T-helper 2 cell treated with Interferon-gamma antibody and Interleukin-4, amounts not matched to agents 5 μg/mL and 100 μg/mL, for 36 hours (primary cell): Measurements from ENCODE around the gene PGAP6.
"Not testable (repeated sequence)": the region's sequence is repeated elsewhere in the genome, so short reads cannot be mapped to it uniquely, and the experiment has no call there.

Experiments
- DNase-seq: peaks from one replicate; pipeline ENCODE4 v3.0.0; 2021; ENCODE audit warnings: low spot score
- H3K27ac Mint-ChIP-seq: one replicate; pipeline ENCODE4 v1.8.0; 2021; ENCODE audit warnings: mild to moderate bottlenecking, mixed read lengths
- H3K27me3 Mint-ChIP-seq: one replicate; pipeline ENCODE4 v1.8.0; 2021; ENCODE audit warnings: low read depth, mixed read lengths
- H3K36me3 Mint-ChIP-seq: one replicate; pipeline ENCODE4 v1.8.0; 2021; ENCODE audit warnings: low read depth, mixed read lengths
- H3K4me1 Mint-ChIP-seq: one replicate; pipeline ENCODE4 v1.8.0; 2021; ENCODE audit warnings: low read depth, mixed read lengths
- H3K4me3 Mint-ChIP-seq: one replicate; pipeline ENCODE4 v1.8.0; 2022; ENCODE audit warnings: mild to moderate bottlenecking, moderate library complexity, mixed read lengths
- H3K9me3 Mint-ChIP-seq: one replicate; pipeline ENCODE4 v1.8.0; 2021; ENCODE audit warnings: mixed read lengths

Gene PGAP6

GRCh38 chr16:333406-334094 lies 48.2 kb downstream of the PGAP6 start:
- H3K36me3 Mint-ChIP-seq = peaks cover 3% of the 10 kb centered on the region
- H3K27ac Mint-ChIP-seq = no peak overlapping the region
- peaks cover 28% of the 10 kb centered on the region for H3K4me1 Mint-ChIP-seq
- H3K27me3 Mint-ChIP-seq = no peaks in the 10 kb centered on the region
- no peak for DNase-seq
- H3K9me3 Mint-ChIP-seq = no peaks in the 10 kb centered on the region
- no peak overlapping the region for H3K4me3 Mint-ChIP-seq

- H3K27ac Mint-ChIP-seq, H3K4me3 Mint-ChIP-seq, DNase-seq, H3K9me3 Mint-ChIP-seq, H3K27me3 Mint-ChIP-seq, H3K36me3 Mint-ChIP-seq: not testable (repeated sequence)
- H3K4me1 Mint-ChIP-seq = peaks cover 28% of the 10 kb centered on the region
Measured at GRCh38 chr16:331181-331814, 50.5 kb downstream of the PGAP6 start.

- H3K9me3 Mint-ChIP-seq = no peaks in the 10 kb centered on the region
- no peak overlapping the region for H3K4me3 Mint-ChIP-seq
- peaks cover 3% of the 10 kb centered on the region for H3K36me3 Mint-ChIP-seq
- no peak for DNase-seq
- no peak overlapping the region for H3K27ac Mint-ChIP-seq
- H3K4me1 Mint-ChIP-seq = peaks cover 26% of the 10 kb centered on the region
- H3K27me3 Mint-ChIP-seq = no peaks in the 10 kb centered on the region
Measured at GRCh38 chr16:330741-331140, 51.0 kb downstream of the PGAP6 start.

DNA sequence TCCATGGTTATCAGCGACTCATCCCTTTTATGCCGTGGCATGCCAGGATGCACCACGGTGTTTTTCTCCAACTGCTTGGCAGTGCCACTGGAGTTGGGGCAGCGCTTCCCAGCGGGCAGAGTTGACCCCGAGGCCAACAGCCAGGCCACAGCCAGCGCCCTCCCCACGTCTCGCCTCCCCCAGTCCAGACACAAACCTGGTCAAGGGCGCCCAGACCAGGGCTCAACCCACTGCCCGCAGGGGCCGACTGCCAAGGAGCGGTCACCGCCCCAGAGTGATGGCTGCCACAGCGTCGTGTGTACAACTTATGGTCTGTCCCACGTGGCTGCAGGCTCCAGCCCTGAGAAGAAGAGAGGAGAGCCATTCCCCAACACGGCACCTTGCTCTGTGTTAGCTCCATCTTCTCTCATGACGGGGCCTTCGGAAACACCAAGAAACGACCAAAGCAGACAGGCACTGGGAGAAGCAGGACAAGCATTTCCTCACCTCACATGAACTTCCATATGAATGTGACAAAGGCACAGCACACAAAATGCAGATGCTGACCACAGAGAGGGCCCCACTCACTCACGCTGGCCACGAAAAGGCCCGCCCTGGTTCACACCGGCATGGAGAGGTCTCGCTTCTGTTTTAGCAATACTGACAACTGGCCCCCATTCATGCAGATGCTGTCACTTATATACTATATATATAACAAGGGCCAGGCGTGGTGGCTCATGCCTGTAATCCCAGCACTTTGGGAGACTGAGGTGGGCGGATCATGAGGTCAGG lies 56.2 kb downstream of the PGAP6 start:
- Mint-ChIP-seq H3K9me3 (no peaks in the 10 kb centered on the region), H3K4me3 (peak overlapping the region; percentile 76), H3K36me3 (peaks cover under 1% of the 10 kb centered on the region), H3K4me1 (peaks cover 28% of the 10 kb centered on the region), H3K27me3 (no peaks in the 10 kb centered on the region), H3K27ac (peak overlapping the region; percentile 81)
- no peak for DNase-seq

- H3K4me1 Mint-ChIP-seq = peaks cover 32% of the 10 kb centered on the region
- peak; percentile 64 for DNase-seq
- H3K27ac Mint-ChIP-seq = peak overlapping the region; percentile 81
- H3K4me3 Mint-ChIP-seq = peak overlapping the region; percentile 76
- no peaks in the 10 kb centered on the region for H3K27me3 Mint-ChIP-seq
- H3K36me3 Mint-ChIP-seq = peaks cover 6% of the 10 kb centered on the region
- no peaks in the 10 kb centered on the region for H3K9me3 Mint-ChIP-seq
Measured at GRCh38 chr16:324451-325334, 57.1 kb downstream of the PGAP6 start.

GRCh38 chr16:324201-324450 lies 57.7 kb downstream of the PGAP6 start:
- Mint-ChIP-seq H3K4me1 (peaks cover 34% of the 10 kb centered on the region), H3K27me3 (no peaks in the 10 kb centered on the region), H3K27ac (peak overlapping the region; percentile 81), H3K9me3 (no peaks in the 10 kb centered on the region), H3K4me3 (peak overlapping the region; percentile 76), H3K36me3 (peaks cover 9% of the 10 kb centered on the region)
- no peak for DNase-seq

GRCh38 chr16:322476-323143 lies 59.2 kb downstream of the PGAP6 start:
- no peaks in the 10 kb centered on the region for H3K9me3 Mint-ChIP-seq

DNA sequence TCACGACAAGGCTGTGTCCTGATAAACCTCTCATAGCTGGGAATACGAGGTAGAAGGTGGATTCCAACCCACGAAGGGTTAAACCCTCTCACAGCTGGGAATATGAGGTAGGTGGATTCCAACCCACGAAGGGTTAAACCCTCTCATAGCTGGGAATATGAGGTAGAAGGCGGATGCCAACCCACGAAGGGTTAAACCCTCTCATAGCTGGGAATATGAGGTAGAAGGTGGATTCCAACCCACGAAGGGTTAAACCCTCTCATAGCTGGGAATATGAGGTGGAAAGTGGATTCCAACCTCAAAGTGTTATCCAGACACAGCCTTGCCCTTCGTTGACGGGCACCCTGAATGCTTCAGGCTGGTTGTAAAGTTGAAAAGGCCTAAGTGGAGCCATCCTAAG lies 60.2 kb downstream of the PGAP6 start:
- no peak overlapping the region for H3K4me3 Mint-ChIP-seq
- H3K27me3 Mint-ChIP-seq = no peaks in the 10 kb centered on the region
- no peak overlapping the region for H3K27ac Mint-ChIP-seq
- peaks cover 55% of the 10 kb centered on the region for H3K4me1 Mint-ChIP-seq
- no peak for DNase-seq
- peaks cover 16% of the 10 kb centered on the region for H3K36me3 Mint-ChIP-seq
- H3K9me3 Mint-ChIP-seq = no peaks in the 10 kb centered on the region

More at GRCh38 chr16:322476-323143, 59.2 kb downstream of the PGAP6 start:
- H3K27ac Mint-ChIP-seq = peak overlapping the region; percentile 65
- peaks cover 15% of the 10 kb centered on the region for H3K36me3 Mint-ChIP-seq
- H3K4me3 Mint-ChIP-seq = no peak overlapping the region
- no peak for DNase-seq
- H3K4me1 Mint-ChIP-seq = peaks cover 47% of the 10 kb centered on the region
- no peaks in the 10 kb centered on the region for H3K27me3 Mint-ChIP-seq
